GM20000 (cell line): ENCODE data around the gene FGG.

ENCODE experiments used
- DNase-seq: peaks from one replicate; pipeline ENCODE4 v3.0.0; 2012; ENCODE audit warnings: low spot score
- CTCF ChIP-seq: IDR thresholded peaks from 2 replicates; pipeline ENCODE4 v1.5.1; 2012; ENCODE audit warnings: mild to moderate bottlenecking, control low read depth; ENCODE audit errors: extremely low read depth, missing control alignments

The FGG gene

GRCh38 chr4:154631828-154632227, 19.4 kb upstream of the FGG start:
- TF ChIP-seq CTCF, result no peak

GRCh38 chr4:154630324-154630723, 17.9 kb upstream of the FGG start:
- no peak for DNase-seq
- TF ChIP-seq CTCF, result no peak

More at GRCh38 chr4:154631828-154632227, 19.4 kb upstream of the FGG start:
- no peak for DNase-seq

- DNase-seq, result peak; percentile 74
- TF ChIP-seq CTCF, result peak; percentile 63
Measured at GRCh38 chr4:154626793-154627484, 14.5 kb upstream of the FGG start.

- no peak for TF ChIP-seq CTCF
- no peak for DNase-seq
Measured at GRCh38 chr4:154625971-154626370, 13.5 kb upstream of the FGG start.

- no peak for DNase-seq
- no peak for TF ChIP-seq CTCF
Measured at GRCh38 chr4:154623995-154624394, 11.5 kb upstream of the FGG start.

GRCh38 chr4:154623436-154623835, 11.0 kb upstream of the FGG start:
- TF ChIP-seq CTCF, result no peak
- no peak for DNase-seq

GRCh38 chr4:154622598-154622997, 10.1 kb upstream of the FGG start:
- peak; percentile 50 for TF ChIP-seq CTCF
- peak; percentile 71 for DNase-seq
